ENCODE results near the gene EEF2K. TPM values are rescaled to one million over a fixed set of nuclear protein-coding genes. Genes with fewer than 3 reads are reported as not detected.

EEF2K gene
- total and polyA plus RNA-seq, 2 of the 13 experiments (the other 11 are each of a cell fraction or from before 2014, with no cell fraction given), result 22.0 to 23.8 TPM

DNA sequence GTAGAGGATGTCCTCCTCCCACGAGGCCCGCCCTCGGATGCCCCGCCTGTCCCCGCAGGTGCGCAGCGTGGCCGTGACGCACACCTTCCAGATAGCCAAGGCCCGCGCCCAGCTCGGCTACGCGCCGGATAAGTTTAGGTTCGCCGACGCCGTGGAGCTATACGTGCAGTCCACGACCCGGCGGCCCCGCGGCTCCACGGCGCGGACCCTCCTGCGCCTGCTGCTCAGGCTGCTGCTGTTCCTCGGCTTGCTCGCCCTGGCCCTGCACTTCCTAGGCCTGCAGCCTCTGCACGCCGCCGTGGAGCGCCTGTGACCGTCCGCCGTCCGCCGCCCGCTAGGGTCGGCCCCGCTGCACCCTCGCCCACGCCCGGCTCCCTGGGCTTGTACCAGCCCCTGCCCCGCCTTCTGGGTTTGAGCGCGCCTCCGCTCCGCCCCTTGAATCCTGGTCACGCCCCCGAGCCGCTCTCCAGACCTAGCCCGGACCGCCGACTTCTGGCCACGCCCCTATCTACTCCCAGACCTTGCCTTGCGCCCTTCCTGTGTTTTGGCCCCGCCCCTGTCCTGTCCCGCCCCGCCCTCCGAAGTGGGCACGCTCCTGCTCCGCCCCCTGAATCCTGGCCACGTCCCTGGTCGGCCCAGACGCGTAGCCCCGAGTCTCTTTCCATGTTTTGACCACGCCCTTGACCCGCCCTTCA, 15.8 kb upstream of the EEF2K start (continued):
- TF ChIP-seq, protein P1, sequence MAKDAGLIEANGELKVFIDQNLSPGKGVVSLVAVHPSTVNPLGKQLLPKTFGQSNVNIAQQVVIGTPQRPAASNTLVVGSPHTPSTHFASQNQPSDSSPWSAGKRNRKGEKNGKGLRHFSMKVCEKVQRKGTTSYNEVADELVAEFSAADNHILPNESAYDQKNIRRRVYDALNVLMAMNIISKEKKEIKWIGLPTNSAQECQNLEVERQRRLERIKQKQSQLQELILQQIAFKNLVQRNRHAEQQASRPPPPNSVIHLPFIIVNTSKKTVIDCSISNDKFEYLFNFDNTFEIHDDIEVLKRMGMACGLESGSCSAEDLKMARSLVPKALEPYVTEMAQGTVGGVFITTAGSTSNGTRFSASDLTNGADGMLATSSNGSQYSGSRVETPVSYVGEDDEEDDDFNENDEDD (CRISPR knock-in tag; IDR thresholded peaks at IDR 0.05; ENCODE audit: borderline replicate concordance), result no peak
- TF ChIP-seq IRX3 (CRISPR knock-in tag; IDR thresholded peaks at IDR 0.05; ENCODE audit: borderline replicate concordance, low read depth) (peak; percentile 85; the same call in 1 of the 2 replicates), NCOR1 (IDR thresholded peaks at IDR 0.05; ENCODE audit: borderline replicate concordance, low read length) (no peak), ZNF567 (CRISPR knock-in tag; IDR thresholded peaks at IDR 0.05; ENCODE audit: borderline replicate concordance) (peak; percentile 100), ATF1 (CRISPR knock-in tag; IDR thresholded peaks at IDR 0.05) (no peak), CCDC6 (CRISPR knock-in tag; IDR thresholded peaks at IDR 0.05) (0 out of 2 replicates have a peak, but pooled peaks have one; percentile 54), SAP130 (CRISPR knock-in tag; IDR thresholded peaks at IDR 0.05; ENCODE audit: low read depth) (peak; percentile 93; the same call in 1 of the 2 replicates), CCAR2 (optimal IDR thresholded peaks at IDR 0.05; ENCODE audit: low read depth, low read length) (no peak), SMAD9 (CRISPR knock-in tag; IDR thresholded peaks at IDR 0.05) (no peak), FIP1L1 (IDR thresholded peaks at IDR 0.05; ENCODE audit: borderline replicate concordance, insufficient read depth, low read depth, low read length) (no peak; the same call in 1 of the 2 replicates), ZNF143 (CRISPR knock-in tag; IDR thresholded peaks at IDR 0.05) (no peak), ETV6 (CRISPR knock-in tag; conservative IDR thresholded peaks at IDR 0.05) (no peak; the same call in 1 of the 2 replicates), ARNT (IDR thresholded peaks at IDR 0.05) (no peak)
- TF ChIP-seq, protein P2, sequence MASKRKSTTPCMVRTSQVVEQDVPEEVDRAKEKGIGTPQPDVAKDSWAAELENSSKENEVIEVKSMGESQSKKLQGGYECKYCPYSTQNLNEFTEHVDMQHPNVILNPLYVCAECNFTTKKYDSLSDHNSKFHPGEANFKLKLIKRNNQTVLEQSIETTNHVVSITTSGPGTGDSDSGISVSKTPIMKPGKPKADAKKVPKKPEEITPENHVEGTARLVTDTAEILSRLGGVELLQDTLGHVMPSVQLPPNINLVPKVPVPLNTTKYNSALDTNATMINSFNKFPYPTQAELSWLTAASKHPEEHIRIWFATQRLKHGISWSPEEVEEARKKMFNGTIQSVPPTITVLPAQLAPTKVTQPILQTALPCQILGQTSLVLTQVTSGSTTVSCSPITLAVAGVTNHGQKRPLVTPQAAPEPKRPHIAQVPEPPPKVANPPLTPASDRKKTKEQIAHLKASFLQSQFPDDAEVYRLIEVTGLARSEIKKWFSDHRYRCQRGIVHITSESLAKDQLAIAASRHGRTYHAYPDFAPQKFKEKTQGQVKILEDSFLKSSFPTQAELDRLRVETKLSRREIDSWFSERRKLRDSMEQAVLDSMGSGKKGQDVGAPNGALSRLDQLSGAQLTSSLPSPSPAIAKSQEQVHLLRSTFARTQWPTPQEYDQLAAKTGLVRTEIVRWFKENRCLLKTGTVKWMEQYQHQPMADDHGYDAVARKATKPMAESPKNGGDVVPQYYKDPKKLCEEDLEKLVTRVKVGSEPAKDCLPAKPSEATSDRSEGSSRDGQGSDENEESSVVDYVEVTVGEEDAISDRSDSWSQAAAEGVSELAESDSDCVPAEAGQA (IDR thresholded peaks at IDR 0.05; ENCODE audit: low read depth), result no peak
- TF ChIP-seq, protein P2 (CRISPR knock-in tag; IDR thresholded peaks at IDR 0.05; ENCODE audit: borderline replicate concordance), result peak; percentile 57; the same call in 1 of the 2 replicates
- TF ChIP-seq, protein P3, sequence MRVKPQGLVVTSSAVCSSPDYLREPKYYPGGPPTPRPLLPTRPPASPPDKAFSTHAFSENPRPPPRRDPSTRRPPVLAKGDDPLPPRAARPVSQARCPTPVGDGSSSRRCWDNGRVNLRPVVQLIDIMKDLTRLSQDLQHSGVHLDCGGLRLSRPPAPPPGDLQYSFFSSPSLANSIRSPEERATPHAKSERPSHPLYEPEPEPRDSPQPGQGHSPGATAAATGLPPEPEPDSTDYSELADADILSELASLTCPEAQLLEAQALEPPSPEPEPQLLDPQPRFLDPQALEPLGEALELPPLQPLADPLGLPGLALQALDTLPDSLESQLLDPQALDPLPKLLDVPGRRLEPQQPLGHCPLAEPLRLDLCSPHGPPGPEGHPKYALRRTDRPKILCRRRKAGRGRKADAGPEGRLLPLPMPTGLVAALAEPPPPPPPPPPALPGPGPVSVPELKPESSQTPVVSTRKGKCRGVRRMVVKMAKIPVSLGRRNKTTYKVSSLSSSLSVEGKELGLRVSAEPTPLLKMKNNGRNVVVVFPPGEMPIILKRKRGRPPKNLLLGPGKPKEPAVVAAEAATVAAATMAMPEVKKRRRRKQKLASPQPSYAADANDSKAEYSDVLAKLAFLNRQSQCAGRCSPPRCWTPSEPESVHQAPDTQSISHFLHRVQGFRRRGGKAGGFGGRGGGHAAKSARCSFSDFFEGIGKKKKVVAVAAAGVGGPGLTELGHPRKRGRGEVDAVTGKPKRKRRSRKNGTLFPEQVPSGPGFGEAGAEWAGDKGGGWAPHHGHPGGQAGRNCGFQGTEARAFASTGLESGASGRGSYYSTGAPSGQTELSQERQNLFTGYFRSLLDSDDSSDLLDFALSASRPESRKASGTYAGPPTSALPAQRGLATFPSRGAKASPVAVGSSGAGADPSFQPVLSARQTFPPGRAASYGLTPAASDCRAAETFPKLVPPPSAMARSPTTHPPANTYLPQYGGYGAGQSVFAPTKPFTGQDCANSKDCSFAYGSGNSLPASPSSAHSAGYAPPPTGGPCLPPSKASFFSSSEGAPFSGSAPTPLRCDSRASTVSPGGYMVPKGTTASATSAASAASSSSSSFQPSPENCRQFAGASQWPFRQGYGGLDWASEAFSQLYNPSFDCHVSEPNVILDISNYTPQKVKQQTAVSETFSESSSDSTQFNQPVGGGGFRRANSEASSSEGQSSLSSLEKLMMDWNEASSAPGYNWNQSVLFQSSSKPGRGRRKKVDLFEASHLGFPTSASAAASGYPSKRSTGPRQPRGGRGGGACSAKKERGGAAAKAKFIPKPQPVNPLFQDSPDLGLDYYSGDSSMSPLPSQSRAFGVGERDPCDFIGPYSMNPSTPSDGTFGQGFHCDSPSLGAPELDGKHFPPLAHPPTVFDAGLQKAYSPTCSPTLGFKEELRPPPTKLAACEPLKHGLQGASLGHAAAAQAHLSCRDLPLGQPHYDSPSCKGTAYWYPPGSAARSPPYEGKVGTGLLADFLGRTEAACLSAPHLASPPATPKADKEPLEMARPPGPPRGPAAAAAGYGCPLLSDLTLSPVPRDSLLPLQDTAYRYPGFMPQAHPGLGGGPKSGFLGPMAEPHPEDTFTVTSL (CRISPR knock-in tag; IDR thresholded peaks at IDR 0.05; ENCODE audit: borderline replicate concordance), result no peak; the same call in 1 of the 2 replicates

Data from HepG2 (cell line).